ENCODE measurements around the gene GALNT9.
"Not testable (repeated sequence)": the region's sequence is repeated elsewhere in the genome, so short reads cannot be mapped to it uniquely, and the experiment has no call there.

Gene GALNT9

DNA sequence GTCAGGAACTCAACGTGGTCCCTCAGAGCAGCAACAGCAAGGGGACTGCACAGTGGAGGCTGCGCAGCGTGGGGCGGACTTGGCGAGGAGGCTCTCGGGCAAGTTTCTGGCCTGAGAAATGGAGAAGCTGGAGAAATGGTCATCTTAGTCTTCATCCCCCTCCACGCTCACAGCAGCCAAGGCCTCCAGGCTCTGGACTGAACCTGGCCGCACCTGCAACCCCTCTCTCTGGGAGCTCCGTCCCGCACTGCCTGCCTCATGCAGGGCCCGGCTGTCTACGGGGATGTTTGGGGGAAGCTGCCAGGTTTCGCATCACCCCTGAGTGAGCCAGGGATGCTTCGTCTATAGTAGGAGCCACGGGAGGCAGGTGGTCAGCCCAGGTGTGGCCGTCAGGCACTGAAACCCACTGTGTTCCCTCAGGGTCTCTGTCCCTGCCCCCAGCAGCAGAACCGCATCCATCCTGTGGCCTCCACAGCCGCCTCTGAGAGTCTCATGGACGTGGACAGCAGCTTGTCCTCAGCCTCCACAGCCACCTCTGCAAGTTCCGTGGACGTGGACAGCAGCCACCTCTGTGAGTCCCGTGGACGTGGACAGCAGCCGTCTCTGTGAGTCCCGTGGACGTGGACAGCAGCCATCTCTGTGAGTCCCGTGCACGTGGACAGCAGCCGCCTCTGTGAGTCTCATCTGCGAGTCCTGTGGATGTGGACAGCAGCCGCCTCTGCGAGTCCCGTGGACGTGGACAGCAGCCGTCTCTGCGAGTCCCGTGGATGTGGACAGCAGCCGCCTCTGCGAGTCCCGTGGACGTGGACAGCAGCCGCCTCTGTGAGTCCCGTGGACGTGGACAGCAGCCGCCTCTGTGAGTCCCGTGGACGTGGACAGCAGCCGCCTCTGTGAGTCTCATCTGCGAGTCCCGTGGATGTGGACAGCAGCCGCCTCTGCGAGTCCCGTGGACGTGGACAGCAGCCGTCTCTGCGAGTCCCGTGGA, 29.1 kb upstream of the GALNT9 start:
- not testable (repeated sequence) for DNase-seq

GRCh38 chr12:132357623-132358186, 28.3 kb upstream of the GALNT9 start:
- no peak for DNase-seq

GRCh38 chr12:132356691-132357622, 27.6 kb upstream of the GALNT9 start:
- no peak for DNase-seq

- DNase-seq = no peak
Observed at GRCh38 chr12:132355742-132356681, 26.6 kb upstream of the GALNT9 start.

GRCh38 chr12:132354982-132355680, 25.7 kb upstream of the GALNT9 start:
- DNase-seq = no peak

DNA sequence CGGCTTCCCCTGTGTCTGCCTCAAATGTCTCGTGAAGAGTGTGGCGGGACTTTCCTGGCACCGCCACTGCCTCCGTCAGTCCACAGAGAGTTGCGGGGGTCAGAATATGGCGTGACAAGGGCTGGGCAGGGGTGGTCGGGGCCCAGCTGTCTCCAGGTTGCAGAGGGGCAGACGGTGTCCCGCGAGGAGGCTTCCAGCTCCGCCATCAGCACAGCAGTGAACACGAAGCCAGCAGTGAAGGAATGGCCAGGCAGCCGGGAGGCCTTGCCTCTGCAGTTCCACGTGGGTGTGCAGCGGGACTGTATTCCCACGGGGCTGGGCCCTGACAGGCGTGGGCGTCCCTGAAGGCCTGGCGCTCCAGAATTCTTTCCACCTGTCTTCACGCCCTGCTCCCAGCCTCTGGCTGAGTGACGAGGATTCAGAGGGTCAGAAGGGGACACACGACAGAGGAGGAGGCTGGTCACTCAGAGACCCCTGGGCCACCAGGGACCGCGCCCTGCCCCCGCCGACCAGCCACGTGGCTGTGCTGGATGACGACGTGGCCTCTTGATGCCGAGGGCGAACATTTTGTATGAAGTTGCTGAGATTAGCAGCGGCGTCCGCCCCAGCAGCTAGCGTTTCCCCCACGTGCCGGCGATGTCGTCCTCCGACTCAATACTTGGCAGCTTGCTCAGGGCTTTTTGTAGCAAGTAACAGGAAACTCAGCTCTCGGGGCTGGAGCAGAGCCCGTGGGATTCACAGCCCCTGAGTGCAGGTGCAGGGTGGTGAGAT, 25.0 kb upstream of the GALNT9 start:
- no peak for DNase-seq

- DNase-seq = no peak
Observed at GRCh38 chr12:132353811-132354210, 24.4 kb upstream of the GALNT9 start.

GRCh38 chr12:132352896-132353800, 23.8 kb upstream of the GALNT9 start:
- no peak for DNase-seq

- DNase-seq = no peak
Observed at GRCh38 chr12:132351751-132352495, 22.5 kb upstream of the GALNT9 start.

- DNase-seq = no peak
Observed at GRCh38 chr12:132349501-132350131, 20.2 kb upstream of the GALNT9 start.

DNA sequence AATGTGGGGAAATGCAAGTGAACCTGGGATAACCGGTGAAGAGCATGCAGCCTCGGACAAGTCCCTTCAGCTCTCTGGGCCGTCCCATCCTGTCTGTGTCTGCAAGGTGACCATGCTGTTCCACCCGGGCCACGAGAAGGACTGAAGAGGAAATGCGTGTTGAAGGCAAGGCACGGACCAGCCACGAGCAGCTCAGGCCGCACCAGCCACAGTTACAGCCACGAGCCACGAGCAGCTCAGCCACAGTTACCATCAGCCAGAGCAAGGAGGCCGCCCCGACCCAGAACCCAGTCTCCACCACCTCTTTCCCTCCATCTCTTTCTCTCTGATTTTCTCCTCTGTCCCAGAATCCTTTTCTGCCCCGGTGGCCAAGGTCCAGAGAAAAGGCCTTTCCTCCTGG, 18.8 kb upstream of the GALNT9 start:
- no peak for DNase-seq

- DNase-seq = no peak
Observed at GRCh38 chr12:132347176-132347855, 17.9 kb upstream of the GALNT9 start.

- no peak for DNase-seq
Observed at GRCh38 chr12:132346471-132347175, 17.2 kb upstream of the GALNT9 start.

DNA sequence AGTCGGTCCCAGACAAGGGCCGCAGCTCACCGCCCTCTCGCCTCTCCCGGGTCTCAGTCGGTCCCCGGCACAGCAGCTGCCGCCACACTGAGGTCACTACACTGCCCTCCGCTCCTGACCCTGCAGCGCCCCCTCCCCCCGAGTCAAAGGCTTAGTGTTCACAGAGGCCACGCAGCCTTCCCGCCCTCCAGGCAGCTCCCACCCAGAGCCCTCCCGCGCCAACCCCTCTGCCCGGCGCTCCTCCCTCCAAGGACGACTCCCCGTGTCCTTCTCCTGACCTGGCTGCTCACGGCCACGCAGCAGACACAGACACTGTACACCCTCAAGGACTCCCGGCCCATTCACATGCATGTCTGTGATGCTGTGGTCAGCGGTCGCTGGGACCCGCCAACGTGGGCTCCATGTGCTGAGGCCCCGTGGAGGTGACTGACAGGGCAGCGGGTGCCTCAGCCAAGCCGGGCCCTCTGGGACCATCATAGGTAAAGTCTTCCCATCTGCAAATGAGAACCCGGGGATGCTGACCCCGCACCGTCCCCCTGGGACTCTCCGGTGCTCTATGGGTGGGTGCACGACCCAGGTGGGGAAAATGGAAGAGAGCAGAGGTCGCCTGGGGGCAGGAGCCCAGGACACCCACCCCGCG, 16.3 kb upstream of the GALNT9 start:
- no peak for DNase-seq

DNA sequence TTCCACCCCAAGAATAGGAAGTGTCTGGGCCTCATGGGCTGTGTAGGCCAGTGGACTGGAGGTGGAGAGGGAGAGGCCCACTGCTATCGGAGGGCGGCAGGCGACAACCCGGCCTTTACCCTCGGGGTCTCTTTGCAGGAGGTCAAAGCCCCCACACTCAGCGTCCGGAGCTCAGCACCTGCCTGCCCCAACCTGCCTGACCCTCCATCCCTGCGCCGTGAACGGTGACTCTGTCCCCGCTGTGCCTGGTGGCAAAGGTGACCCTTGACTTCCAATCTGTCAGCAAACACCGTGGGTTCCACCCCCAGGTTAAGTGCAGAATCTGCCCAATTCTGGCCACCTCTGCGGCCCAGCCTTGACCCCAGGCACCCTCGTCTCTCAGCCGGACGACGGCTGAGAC, 15.7 kb upstream of the GALNT9 start:
- DNase-seq = no peak

- no peak for DNase-seq
Observed at GRCh38 chr12:132344601-132345000, 15.2 kb upstream of the GALNT9 start.
